Measurements from ENCODE around the gene CLDN7.

Gene CLDN7, protein sequence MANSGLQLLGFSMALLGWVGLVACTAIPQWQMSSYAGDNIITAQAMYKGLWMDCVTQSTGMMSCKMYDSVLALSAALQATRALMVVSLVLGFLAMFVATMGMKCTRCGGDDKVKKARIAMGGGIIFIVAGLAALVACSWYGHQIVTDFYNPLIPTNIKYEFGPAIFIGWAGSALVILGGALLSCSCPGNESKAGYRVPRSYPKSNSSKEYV

GRCh38 chr17:7262192-7262934 is at the start of gene CLDN7:
Gene CLDN7, minus strand, starts transcription at chr17:7262478. Its CDS starts 435 bp downstream, at chr17:7262043.
- no peak for DNase-seq

DNA sequence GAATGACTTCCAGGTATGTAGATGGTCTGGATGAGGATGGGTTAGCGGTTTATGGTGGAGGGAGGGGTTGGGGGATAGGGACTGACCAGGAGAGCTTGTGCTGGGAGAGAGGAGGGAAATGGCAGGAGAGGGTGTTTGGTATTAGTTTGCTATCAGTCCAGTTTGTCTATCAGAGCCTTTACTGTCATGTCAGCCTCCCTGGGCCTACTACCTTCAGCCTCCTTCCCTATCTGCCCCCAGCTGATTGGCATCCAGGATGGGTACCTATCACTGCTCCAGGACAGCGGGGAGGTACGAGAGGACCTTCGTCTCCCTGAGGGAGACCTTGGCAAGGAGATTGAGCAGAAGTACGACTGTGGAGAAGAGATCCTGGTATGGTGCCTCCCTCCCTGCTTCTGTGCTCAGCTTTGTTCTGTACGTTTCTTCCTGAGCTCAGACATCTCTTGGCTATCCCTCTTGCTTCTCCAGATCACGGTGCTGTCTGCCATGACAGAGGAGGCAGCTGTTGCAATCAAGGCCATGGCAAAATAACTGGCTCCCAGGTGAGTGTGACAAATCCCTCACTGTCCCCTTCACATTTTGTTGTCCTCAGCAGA is 48.9 kb upstream of the CLDN7 start:
- DNase-seq: no peak

- no peak for DNase-seq
Observed at GRCh38 chr17:7309628-7310027, 47.4 kb upstream of the CLDN7 start.

DNA sequence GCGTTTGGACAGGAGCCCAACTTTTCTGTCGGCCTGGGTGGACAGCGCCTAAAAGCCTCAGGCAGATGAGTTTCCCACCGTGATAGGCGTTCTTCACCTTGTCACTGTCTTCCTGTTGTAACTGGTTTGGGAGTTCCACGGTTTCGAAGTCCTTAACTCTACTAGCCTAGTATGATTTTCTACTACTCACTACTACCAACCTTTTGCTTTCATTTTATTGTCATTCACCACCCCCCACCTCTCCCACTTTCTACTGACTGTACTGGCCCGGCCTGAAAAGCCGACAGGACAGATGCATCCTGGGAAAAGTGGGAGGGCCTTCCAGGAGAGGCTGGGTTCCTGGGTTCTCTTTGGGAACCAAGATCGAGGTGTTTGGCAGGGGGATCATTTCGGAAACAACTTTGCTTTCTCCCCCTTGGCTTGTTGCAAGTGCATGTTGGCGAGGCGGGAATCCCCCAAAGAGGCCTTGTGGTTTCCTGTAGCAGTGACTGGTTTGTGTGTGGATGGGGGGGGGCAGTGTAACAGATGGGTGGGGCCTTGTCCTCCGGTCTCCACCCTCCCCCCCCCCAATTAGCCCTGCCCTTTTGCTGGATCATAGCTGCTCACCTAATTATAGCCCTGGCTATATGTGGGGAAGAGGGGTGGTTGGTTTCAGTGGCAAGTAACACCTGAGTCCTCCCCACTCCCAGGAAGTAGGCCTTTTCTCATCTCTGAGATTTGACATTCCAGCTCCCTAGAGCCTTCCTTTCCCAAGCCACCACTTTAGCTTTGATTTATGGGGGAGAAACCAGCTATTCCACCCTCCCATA is 46.6 kb upstream of the CLDN7 start:
- peak in 10 of 14 donors; percentile 15 to 64 (median 46) for DNase-seq

DNA sequence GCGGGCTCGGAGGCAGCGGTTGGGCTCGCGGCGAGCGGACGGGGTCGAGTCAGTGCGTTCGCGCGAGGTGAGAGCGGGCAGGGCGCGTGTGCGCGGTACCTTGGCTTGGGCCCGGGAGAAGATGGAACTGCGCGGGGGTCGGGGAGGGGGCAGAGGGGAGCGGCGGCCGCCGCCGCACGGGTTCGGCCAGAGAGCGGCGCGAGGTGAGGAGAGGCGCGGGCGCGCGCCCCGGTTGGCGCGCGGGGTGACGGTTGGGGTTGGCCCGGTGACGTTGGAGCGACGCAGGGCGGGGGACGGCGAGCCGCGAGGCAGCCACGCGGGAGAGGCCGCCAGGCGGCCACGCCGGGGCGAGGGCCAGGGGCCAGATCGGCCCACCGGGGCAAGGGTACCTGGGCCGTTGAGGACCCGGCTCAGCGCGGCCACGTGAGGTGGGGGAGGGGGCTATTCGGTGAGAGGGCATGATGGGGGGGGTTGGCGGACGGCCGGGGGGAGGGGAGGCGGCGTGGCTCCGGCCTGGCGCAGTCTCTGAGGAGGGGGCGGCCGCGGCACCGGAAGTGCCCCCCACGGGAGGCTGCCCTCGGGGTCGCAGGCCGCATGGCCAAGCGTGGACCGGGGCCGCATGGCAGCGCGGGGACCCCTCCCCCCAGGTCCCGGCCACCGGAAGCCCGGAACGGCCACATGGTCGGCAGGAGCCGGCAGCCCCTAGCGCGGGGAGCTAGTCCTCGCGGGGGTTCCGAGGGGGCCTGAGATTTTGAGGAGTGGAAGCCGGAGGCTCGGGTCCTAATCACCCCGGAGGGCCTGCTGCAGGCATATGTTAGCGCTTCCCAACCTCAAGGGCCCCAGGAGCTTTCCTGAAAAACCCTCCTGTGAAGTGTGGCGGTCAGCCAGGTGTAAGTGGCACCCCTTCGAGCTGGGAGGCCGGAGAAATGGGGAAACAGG is 45.7 kb upstream of the CLDN7 start:
- DNase-seq: peak in 3 of 14 donors; percentile 22 to 42 (median 38)

DNA sequence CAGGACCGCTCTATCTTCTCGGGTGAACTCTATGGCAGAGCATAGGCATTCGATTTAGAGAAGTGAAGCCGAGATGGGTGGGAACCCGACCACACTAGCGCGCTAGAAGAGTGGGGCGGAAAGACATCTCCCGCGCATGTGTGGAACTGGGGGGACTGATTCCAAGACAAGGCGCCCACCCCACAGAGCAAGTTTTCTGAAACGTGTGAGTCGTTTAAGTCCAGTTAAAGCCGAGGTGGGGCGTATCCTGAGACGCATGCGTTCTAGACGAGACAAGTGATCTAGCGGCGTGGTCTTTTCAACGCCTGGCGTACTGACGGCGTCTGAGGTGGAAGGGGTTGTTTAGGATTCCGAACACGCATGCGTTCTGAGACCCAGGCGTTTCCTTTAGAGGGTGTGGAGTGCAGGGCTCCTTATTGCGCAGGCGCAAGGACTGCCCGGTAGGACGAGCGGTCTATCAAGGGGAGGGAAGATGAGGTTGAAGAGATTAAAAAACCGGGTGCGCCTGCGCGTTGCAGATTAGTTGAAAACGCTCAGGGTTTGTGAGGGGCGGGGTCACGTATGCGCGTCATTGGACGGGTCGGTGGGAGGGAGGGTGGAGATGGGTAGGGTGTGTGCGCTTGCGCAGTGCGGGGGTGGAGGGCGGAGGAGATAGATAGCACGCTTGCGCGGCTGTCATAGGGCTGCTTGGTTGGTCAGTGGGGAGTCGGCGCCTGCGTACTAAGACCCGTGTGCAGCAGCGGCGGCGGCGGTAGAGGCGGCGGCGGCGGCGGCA is 44.8 kb upstream of the CLDN7 start, which contains the start of gene EIF5A:
Gene EIF5A, plus strand, starts transcription at position 718 of the 775 bp plus-strand sequence. CDS start 2,008 bp downstream, outside the sequence.
- peak; percentile 94 to 100 (median 99) for DNase-seq

GRCh38 chr17:7304179-7304578 is 41.9 kb upstream of the CLDN7 start:
- DNase-seq: no peak

GRCh38 chr17:7296189-7296861 is 34.0 kb upstream of the CLDN7 start:
- peak in 13 of 14 donors; percentile 20 to 85 (median 54) for DNase-seq

DNA sequence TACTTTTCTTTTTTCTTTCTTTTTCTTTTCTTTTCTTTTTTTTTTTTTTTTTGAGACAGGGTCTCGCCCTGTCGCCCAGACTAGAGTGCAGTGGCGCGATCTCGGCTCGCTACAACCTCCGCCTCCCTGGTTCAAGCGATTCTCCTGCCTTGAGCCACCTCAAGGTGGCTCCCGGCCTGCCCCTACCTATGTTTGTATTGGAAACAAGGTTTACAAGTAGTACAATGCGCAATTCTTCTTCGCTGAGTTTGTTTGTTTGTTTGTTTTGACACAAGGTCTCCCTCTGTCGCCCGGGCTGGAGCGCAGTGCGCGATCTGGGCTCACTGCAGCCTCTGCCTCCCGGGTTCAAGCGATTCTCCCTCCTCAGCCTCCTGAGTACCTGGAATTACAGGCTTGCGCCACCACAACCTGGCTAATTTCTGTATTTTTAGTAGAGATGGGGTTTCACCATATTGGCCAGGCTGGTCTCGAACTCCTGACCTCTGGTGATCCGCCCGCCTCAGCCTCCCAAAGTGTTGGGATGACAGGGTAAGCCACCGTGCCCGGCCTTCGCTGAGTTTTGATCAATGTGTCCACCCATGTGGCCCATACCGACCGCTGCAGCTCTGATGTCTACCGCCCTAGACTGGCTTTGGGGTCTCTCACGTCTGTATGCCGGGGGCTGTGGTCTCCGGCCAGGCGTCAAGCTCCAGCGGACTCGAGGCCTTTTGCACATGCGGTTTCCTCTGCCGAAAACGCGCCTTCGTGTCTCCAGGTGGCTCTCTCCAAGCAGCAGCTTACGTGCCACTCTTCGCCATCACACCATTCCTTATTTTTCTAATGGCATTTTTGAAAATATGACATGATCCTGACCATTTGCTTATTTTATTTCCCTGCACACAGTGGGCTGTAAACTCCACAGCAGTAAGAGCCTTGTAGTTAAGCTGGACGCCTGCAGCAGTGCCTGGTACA is 33.2 kb upstream of the CLDN7 start:
- no peak for DNase-seq

DNA sequence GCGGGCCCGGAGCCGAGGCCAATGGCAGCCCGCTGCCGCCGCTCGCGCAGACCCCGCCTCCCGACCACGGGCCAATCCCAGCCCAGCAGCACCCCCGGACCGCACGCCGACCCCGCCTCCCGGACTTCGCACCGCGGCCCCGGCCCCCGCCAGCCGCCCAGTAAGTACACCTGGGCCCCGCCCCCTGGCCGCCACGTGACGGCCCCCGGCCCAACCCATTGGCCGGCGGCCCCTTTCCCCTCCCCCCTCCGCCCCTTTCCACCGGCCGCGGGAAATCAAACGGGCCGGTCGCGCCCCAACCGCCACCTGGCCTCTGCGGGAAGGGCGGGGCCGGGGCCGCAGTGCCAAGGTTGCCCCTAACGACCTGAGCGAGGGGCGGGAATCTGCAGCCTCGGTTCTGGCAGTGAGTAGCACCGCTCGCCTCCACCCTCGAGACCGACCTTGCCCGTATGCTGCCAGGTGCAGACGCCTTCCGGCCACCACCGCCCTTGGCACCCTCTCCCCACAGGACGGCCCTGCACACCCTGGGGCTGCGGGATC is 32.4 kb upstream of the CLDN7 start, which contains the start of gene YBX2:
Gene YBX2, minus strand, starts transcription at position 26 of the 540 bp plus-strand sequence. CDS start 139 bp downstream, outside the sequence.
- peak in 1 of 14 donors; percentile 12 for DNase-seq

DNA sequence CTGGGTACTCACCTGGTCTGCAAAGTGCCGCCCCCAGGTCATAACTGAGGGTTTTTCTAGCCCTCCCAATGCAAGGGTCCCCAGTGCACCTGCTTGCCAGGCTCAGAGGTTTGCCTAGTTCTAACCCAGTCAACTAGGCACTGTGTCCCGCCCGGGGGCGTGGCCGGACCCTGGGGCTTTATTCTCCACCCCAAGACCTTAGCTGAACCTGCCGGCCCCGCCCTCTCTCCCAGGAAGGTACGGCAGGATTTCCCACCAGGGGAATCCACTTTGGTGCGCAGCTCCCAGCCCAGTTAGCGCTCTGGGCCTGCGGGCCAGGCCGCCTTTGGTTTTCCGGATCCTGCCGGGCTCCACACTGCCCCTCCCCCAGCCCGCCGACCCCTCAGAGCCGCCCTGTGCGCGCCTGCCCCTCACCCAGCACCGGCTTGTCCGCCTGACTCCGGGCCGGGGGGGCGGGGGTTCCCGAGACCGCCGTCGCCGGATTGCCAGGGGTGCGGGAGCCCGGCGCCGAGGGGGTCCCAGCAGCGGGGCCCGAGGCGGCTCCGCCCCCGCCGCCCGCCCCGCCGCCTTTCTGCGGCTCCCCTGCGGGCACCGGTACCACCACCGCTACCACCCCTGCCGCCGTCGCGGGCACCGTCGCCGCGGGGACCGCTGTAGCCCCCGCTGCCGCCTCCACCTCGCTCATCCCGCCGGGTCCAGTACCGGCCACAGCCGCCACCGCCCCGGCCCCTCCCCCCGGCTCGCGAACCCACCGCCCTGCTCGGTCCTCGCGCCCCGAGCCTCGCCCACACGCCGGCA is 31.7 kb upstream of the CLDN7 start:
- DNase-seq: no peak

DNA sequence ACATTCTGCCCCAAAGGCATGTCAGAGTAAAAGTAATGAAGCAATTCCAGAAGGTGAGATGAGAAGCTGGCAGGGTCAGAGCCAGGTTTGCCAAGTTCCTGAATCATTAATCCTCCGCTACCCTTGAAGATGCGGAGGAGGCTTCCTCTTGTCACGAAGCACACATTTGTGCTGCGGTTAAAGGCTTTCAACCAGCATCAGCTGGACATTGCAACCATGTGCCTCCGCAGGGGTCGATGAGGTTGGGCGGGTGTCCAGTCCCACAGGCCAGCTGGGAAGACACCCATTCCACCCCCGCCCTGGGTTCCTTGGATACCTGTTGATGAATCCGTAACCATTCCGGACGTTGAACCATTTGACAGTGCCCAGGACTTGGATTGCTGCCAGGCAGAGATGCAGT is 30.9 kb upstream of the CLDN7 start:
- no peak for DNase-seq

GRCh38 chr17:7292729-7293128 is 30.5 kb upstream of the CLDN7 start:
- peak in 1 of 14 donors; percentile 26 for DNase-seq

DNA sequence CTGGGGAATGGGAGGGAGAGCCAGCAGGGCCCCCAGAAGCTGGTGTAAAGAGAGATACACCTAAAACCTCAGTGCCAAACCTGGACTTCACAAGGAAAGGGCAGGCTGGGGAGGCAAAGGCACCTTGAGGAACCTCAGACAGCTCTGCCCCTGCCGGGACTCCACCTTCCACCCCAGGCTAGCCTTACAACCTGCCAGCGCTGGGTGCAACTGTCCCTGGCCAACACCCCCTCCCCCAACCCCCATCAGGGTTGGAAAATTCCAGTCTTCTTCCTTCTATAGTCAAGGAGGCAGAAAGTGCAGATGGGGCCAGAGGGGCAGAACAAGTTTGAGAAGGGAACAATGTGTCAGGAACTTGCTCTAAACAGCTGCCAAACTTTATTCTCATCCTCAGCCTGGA is 29.9 kb upstream of the CLDN7 start:
- no peak for DNase-seq

GRCh38 chr17:7290685-7291084 is 28.4 kb upstream of the CLDN7 start:
- DNase-seq: no peak

DNA sequence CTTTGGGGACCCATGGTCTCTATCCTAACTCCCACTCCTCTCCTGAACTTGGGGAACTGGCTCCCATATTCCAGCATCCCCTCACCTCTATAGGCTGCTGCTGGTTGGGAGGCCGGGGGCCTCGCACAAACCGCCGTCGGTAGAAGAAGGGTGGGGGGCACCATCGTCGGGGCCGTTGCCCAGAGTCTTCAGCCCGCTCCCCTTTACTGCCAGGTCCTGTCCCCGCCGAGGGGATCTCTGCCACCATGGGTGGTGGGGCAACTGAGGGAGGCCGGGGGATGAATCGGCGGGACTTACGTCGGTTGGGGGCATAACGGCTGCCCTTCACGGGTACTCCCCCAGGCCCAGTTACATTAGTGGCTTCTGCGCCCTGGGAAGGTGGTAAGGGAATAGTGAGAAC is 27.9 kb upstream of the CLDN7 start:
- no peak for DNase-seq

GRCh38 chr17:7289256-7290032 is 27.2 kb upstream of the CLDN7 start:
- no peak for DNase-seq

All from C1 segment of cervical spinal cord (tissue), 14 donors.